BJ (cell line): ENCODE data around the gene RAPGEF1. TPM values are rescaled to one million over a fixed set of nuclear protein-coding genes. Genes with fewer than 3 reads are reported as not detected.

Experiments
- CTCF ChIA-PET: fragments of 350-600 bp; formaldehyde crosslinking; extraction: SDS; loops from one replicate; lab custom pipeline; 2021; ENCODE audit warnings: antibody characterized with exemption, inconsistent platforms; lab: Yijun Ruan, JAX
- POLR2A ChIA-PET: fragments of 300-600 bp; sonication (Branson Sonifier 250); formaldehyde crosslinking; extraction: SDS; loops from one replicate; lab custom pipeline; 2021; ENCODE audit warnings: antibody characterized with exemption; lab: Charles Lee
- DNase-seq: peaks from one replicate; pipeline ENCODE4 v3.0.0-alpha.2; 2011; ENCODE audit warnings: low read depth
- H3K27me3 ChIP-seq: 2 replicates; pipeline ENCODE4 v1.6.0; 2011; ENCODE audit warnings: low read length; ENCODE audit not compliant: control insufficient read depth, insufficient read depth
- H3K36me3 ChIP-seq: 2 replicates; pipeline ENCODE4 v1.5.1; 2011; ENCODE audit warnings: low read length; ENCODE audit not compliant: control insufficient read depth, insufficient read depth
- H3K4me3 ChIP-seq: 2 replicates; pipeline ENCODE4 v1.5.1; 2011; ENCODE audit warnings: low read depth, mild to moderate bottlenecking, control low read depth, low read length
- CTCF ChIP-seq: IDR thresholded peaks from 2 replicates; pipeline ENCODE4 v1.5.1; 2011; ENCODE audit warnings: low read depth, mild to moderate bottlenecking, control low read depth, inconsistent platforms, low read length, moderate library complexity; ENCODE audit not compliant: insufficient read depth
- polyA plus RNA-seq: library from polyadenylated mRNA; depleted of rRNA; stranded (reverse); fragments of >200 nt; gene quantifications from 2 replicates; pipeline ENCODE4 v1.2.3, GENCODE V29; 2011

The RAPGEF1 gene
- polyA plus RNA-seq, 1 experiment = 31.6 TPM

DNA sequence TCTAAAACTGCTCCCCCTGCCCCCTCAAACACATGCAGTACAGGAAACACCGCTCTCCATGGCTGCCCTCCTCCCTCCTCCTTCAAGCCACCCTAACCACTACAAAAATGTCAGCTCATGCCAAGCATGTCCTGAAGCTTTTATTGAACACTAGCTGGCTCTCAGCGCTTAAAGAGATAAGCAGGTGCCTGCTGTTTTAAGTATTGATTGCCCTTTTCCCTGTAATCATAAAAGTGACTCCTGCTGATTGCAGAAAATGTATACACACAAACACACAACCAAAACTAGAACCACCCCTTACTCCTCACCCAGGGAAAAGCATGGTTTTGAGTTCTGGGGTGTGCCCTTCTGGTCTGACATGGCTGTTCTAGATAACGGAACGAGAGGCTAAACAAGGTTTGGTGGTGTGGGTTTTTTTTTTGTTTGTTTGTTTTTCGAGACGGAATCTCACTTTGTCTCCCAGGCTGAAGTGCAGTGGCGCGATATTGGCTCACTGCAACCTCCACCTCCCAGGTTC is 205.1 kb downstream of the RAPGEF1 start:
- Histone ChIP-seq H3K36me3 (no peaks in the 10 kb centered on the region; the same call in 1 of the 2 replicates), H3K27me3 (no peaks in the 10 kb centered on the region), H3K4me3 (no peak overlapping the region)
- CTCF ChIA-PET = no interaction called here
- no peak for TF ChIP-seq CTCF
- no peak for DNase-seq
- POLR2A ChIA-PET = no interaction called here

GRCh38 chr9:131530920-131531832 is 208.7 kb downstream of the RAPGEF1 start, which contains the start of gene UCK1:
TSS of gene UCK1 (minus strand) at chr9:131531263. CDS start at chr9:131531174, 89 bp downstream.
- Histone ChIP-seq H3K4me3 (peak within 1 kb of the TSS; percentile 90), H3K27me3 (no peaks in the 10 kb centered on the region), H3K36me3 (peaks cover 17% of the 10 kb centered on the region)
- DNase-seq = no peak
- ChIA-PET CTCF (no interaction called here), POLR2A (no interaction called here)
- TF ChIP-seq CTCF = no peak

DNA sequence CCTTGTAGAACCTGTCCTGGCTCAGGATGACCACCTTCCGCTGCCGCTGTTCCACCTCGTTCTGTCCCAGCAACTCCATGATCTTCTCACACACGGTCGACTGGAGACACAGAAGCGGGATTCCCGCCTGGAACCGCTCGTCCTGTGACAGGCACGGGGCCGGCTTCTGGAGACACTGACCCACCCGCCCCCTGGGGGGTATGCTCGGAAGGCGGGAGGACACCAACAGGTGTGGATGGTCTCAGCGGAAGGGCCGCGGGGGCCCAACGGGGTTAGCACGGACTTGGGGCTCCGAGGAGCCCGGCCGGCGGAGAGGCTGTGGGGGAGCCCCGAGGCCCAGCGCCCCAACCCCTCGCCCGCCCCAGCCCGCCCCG is 209.3 kb downstream of the RAPGEF1 start:
- peak overlapping the region; percentile 90 for H3K4me3 ChIP-seq
- ChIA-PET CTCF (interaction anchor here (0.6 kb wide), 1 partner anchor 1842 kb away, joined by 3 read pairs; no protein-coding TSS in a partner anchor), POLR2A (no interaction called here)
- H3K36me3 ChIP-seq = peaks cover 19% of the 10 kb centered on the region
- TF ChIP-seq CTCF = peak; percentile 28; the same call in 1 of the 2 replicates
- DNase-seq = no peak
- no peaks in the 10 kb centered on the region for H3K27me3 ChIP-seq

DNA sequence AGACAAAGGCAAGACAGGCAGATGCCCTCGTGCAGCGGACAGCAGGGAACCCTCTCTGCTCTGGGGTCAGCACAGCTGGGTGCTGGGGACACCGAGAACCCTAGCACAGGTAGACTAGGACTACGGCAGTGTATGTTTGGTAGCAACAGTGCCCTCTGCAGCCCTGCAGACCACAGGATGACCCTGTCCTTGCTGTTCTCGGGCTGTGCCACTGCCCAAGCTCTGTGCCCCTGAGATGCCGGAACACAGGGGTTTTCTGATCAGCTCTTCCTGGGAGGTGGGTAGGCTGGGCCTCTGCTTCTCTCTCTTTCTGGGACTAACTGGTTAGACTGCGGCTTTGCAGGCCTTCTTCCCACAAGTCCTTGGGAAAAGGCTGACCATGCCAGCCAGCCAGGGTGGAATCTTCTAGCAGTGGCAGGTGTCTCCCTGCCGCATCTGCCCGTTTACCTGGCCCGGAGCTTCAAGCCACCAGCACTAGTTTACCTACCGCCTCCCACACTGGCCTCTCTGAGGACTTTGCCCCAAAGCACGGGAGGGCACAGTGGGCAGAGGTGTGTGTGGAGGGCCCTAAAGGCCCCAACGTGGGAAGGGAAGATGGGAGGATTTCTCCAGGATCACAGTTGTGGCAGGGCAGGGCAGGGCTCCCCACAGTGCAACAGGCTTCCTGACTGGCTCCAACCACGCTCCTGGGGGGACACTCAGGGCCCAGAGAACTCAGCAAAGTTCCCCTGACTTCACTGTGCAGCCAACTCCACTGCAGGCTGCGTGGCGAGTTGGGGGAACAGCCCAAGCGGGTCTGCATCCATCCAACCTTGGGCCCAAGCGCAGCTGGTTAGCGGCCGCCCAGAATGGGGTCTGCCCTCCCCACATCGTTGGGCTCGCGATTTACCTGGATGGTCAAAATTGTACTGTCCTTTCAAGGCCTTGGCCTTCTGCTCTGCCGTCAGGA is 210.0 kb downstream of the RAPGEF1 start:
- no peak for TF ChIP-seq CTCF
- Histone ChIP-seq H3K4me3 (peak overlapping the region; percentile 90), H3K36me3 (peaks cover 22% of the 10 kb centered on the region), H3K27me3 (no peaks in the 10 kb centered on the region)
- no peak for DNase-seq
- ChIA-PET CTCF (interaction anchor here (0.6 kb wide), 1 partner anchor 1842 kb away, joined by 3 read pairs; no protein-coding TSS in a partner anchor), POLR2A (no interaction called here)
